Thyroid gland (tissue), 4 donors: Measurements from ENCODE around the gene RNF32. TPM values are rescaled to one million over a fixed set of nuclear protein-coding genes. Genes with fewer than 3 reads are reported as not detected.

Experiments used
- DNase-seq, 2 donors: peaks; one replicate each; pipeline ENCODE4 v3.0.0-alpha.2; 2019
- H3K27ac ChIP-seq, 3 donors: fragments of 200-600 bp; sonication (generic); 1 replicate in 2 of 3; 2 replicates in 1 of 3; pipeline ENCODE4 v1.5.1; 2016 to 2019; ENCODE audit warnings: mild to moderate bottlenecking in 1 of 3, moderate library complexity in 1 of 3
- H3K27me3 ChIP-seq: fragments of 200-600 bp; sonication (generic); one replicate; pipeline ENCODE4 v1.5.1; 2019
- H3K36me3 ChIP-seq, 2 donors: fragments of 200-600 bp; sonication (generic); one replicate each; pipeline ENCODE4 v1.5.1; 2016 to 2019
- H3K4me1 ChIP-seq, 2 donors: fragments of 200-600 bp; sonication (generic); one replicate each; pipeline ENCODE4 v1.5.1; 2017 to 2019
- H3K4me3 ChIP-seq, 3 donors: fragments of 200-600 bp; sonication (generic); replicated peaks in 1 of 3; 1 replicate in 2 of 3; 2 replicates in 1 of 3; pipeline ENCODE4 v1.5.1; 2016; ENCODE audit warnings: mild to moderate bottlenecking in 1 of 3
- H3K9me3 ChIP-seq: fragments of 200-600 bp; sonication (generic); one replicate; pipeline ENCODE4 v1.5.1; 2017
- POLR2A ChIP-seq, 2 donors: fragments of 450-650 bp; IDR thresholded peaks; one replicate each; pipeline ENCODE4 v1.6.1; 2017; ENCODE audit warnings: antibody characterized with exemption in 2 of 2, mild to moderate bottlenecking in 2 of 2, moderate library complexity in 1 of 2
- WGBS, 2 donors: methylation state at CpG; one replicate each; pipeline ENCODE4 v1.1.5; 2017; 5-methylcytosine and 5-hydroxymethylcytosine counted together
- intact Hi-C: fragments of 100-400 bp; cut with DNase I; formaldehyde crosslinking; loops from one replicate; pipeline ENCODE4 v1.15.1; 2023
- total RNA-seq, 4 donors: library from RNA; depleted of rRNA; stranded (reverse); fragments of >200 nt; gene quantifications; one replicate each; pipeline ENCODE4 v1.2.3, GENCODE V29; 2016
- TF ChIP-seq, protein P1 (sequence below), 6 experiments: fragments of 200-600 bp in 3 of 6; fragments of 450-650 bp in 3 of 6; sonication (generic) in 3 of 6; IDR thresholded peaks; one replicate each; pipeline ENCODE4 v1.5.1; 2016 to 2019; ENCODE audit warnings: antibody characterized with exemption in 6 of 6, mild to moderate bottlenecking in 2 of 6, inconsistent platforms in 1 of 6, moderate library complexity in 1 of 6

The RNF32 gene
- total RNA-seq, 4 donors from 2014 or later = 1.1 to 3.1 (median 1.4) TPM

DNA sequence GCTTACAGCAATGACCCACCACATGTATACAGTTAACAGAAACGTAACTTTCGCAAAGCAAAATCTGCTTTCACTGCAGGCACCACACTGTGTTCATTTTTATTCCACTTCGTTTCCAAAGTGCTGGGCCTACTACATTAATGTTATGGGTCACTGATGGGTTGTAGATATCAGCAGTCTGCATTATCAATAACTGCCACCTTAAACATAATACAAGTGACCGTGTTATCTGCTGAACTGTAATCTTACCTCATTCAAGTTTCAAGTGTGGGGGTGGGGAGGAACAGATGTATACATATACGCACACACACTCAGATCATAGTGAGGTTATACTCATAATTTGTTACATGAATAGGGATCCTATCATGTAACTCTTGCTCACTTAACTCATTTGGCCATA lies 21.1 kb downstream of the RNF32 start:
- DNase-seq = no peak
- Histone ChIP-seq H3K4me3 (no peak overlapping the region), H3K9me3 (no peaks in the 10 kb centered on the region), H3K27ac (no peak overlapping the region), H3K36me3 (no peaks in the 10 kb centered on the region), H3K27me3 (no peaks in the 10 kb centered on the region), H3K4me1 (no peaks in the 10 kb centered on the region)
- TF ChIP-seq, protein P1, sequence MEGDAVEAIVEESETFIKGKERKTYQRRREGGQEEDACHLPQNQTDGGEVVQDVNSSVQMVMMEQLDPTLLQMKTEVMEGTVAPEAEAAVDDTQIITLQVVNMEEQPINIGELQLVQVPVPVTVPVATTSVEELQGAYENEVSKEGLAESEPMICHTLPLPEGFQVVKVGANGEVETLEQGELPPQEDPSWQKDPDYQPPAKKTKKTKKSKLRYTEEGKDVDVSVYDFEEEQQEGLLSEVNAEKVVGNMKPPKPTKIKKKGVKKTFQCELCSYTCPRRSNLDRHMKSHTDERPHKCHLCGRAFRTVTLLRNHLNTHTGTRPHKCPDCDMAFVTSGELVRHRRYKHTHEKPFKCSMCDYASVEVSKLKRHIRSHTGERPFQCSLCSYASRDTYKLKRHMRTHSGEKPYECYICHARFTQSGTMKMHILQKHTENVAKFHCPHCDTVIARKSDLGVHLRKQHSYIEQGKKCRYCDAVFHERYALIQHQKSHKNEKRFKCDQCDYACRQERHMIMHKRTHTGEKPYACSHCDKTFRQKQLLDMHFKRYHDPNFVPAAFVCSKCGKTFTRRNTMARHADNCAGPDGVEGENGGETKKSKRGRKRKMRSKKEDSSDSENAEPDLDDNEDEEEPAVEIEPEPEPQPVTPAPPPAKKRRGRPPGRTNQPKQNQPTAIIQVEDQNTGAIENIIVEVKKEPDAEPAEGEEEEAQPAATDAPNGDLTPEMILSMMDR (IDR thresholded peaks at IDR 0.05) = no peak
- TF ChIP-seq POLR2A (IDR thresholded peaks at IDR 0.05) = no peak
- 83 to 97% methylated on average over 5 of the region's 5 CpGs for WGBS, 2 donors
- intact Hi-C loops = no loop called here

DNA sequence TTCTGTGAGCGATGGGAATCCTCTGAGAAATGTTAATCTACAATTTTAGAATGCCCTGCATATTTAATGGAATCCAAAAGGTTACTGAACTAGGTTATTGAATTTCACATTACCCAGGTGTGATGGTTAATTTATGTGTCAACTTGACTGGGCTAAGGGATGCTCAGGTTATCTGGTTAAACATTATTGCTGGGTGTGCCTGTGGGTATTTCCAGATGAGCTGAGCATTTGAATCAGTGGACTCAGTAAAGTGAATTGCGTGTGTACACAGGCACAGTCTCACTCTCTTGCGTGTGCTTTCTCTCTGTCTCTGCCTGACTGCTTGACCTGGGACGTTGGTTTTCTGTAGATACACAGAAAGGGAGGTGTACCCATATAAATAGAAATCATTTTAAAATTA lies 21.7 kb downstream of the RNF32 start:
- intact Hi-C loops = no loop called here
- H3K4me1 ChIP-seq = no peaks in the 10 kb centered on the region
- H3K36me3 ChIP-seq = no peaks in the 10 kb centered on the region
- no peaks in the 10 kb centered on the region for H3K27me3 ChIP-seq
- no peaks in the 10 kb centered on the region for H3K9me3 ChIP-seq
- no peak overlapping the region for H3K4me3 ChIP-seq
- no peak overlapping the region for H3K27ac ChIP-seq
- DNase-seq = no peak
- TF ChIP-seq POLR2A (IDR thresholded peaks at IDR 0.05) = no peak
- TF ChIP-seq, protein P1 (IDR thresholded peaks at IDR 0.05) = no peak
- WGBS, 2 donors = 80 to 89% methylated on average over 4 of the region's 4 CpGs

DNA sequence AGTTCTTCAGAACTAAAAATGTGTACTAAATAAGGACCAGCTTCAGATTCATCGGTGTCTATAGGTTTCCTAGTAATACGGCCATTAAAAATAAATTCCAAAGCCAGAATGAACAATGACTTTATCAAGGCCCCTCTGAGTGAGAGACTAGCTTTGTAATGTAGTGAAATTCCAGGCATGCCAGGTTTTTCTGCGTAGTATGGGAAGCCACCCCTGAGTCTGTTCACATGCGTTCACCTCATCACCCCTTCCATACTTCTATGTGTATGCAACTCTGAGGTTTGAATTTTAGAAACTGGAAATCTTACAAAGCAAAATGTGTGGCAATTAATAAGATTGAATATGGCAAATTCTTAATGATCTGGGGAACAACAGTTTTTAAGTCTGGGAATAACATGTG lies 24.5 kb downstream of the RNF32 start:
- no peaks in the 10 kb centered on the region for H3K36me3 ChIP-seq
- H3K4me3 ChIP-seq = no peak overlapping the region
- intact Hi-C loops = no loop called here
- no peak for DNase-seq
- no peaks in the 10 kb centered on the region for H3K4me1 ChIP-seq
- no peak overlapping the region for H3K27ac ChIP-seq
- no peaks in the 10 kb centered on the region for H3K9me3 ChIP-seq
- H3K27me3 ChIP-seq = no peaks in the 10 kb centered on the region
- 89 to 91% methylated on average over 4 of the region's 4 CpGs for WGBS, 2 donors
- no peak for TF ChIP-seq POLR2A (IDR thresholded peaks at IDR 0.05)
- TF ChIP-seq, protein P1 (IDR thresholded peaks at IDR 0.05) = no peak

DNA sequence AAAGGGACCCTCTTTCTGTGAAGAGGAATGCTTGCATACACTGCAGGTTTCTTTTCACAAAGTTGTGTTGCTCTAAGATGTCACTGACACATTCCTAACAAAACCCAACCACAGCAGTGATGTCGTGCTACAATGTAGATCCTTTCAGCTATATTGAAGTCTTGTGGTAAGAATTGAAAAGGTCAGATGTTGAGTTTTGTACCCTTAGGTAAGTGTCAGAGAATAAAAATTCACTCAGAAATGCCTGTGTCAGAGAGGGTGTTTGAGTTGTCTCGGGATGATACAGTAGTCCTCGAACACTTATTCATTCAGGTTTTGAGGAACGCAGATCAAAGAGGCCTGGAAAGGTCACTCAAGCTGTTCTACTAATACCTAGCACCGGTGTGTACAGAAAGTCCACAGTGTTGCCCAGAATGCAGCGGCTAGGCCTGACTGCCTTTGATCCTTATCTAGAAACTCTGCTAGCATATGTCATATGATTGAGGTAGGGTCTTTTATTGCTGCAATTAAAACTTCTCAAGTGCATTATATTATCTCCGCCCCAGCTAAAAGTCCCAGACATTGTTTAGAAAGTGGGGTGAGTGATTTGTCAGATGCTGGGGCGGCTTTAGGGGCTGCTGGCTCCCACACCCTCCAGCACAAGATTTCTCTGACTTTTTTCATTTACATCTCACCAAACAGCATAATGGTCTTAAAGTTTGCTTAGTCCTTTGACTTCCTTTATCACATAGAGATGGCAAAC lies 26.0 kb downstream of the RNF32 start:
- Histone ChIP-seq H3K4me1 (no peaks in the 10 kb centered on the region), H3K9me3 (no peaks in the 10 kb centered on the region), H3K4me3 (no peak overlapping the region), H3K27ac (no peak overlapping the region), H3K36me3 (no peaks in the 10 kb centered on the region), H3K27me3 (no peaks in the 10 kb centered on the region)
- no peak for DNase-seq
- TF ChIP-seq POLR2A (IDR thresholded peaks at IDR 0.05) = no peak
- TF ChIP-seq, protein P1 (IDR thresholded peaks at IDR 0.05) = no peak
- 63 to 65% methylated on average over 8 of the region's 8 CpGs for WGBS, 2 donors
- intact Hi-C loops = no loop called here

DNA sequence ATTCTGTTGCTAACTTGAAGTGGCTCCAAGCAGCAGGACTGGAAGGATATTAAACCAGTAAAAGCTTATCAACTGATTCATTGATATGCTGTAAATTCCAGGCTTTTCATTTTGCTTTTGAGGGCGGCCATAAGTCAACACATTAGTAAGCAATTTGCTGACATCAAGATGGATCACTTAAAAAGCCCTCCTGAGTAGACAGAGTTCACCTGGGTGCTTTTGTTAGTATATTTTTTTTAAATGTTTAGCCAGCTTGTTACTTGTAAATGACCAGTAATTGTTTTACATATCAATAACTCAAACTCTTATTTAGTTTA lies 26.5 kb downstream of the RNF32 start:
- H3K36me3 ChIP-seq = no peaks in the 10 kb centered on the region
- H3K27ac ChIP-seq = no peak overlapping the region
- H3K4me3 ChIP-seq = no peak overlapping the region
- H3K9me3 ChIP-seq = no peaks in the 10 kb centered on the region
- TF ChIP-seq, protein P1 (IDR thresholded peaks at IDR 0.05) = no peak
- TF ChIP-seq POLR2A (IDR thresholded peaks at IDR 0.05) = no peak
- DNase-seq = no peak
- no peaks in the 10 kb centered on the region for H3K4me1 ChIP-seq
- no peaks in the 10 kb centered on the region for H3K27me3 ChIP-seq
- WGBS, 2 donors = 83 to 90% methylated on average over 1 of the region's 1 CpG
- intact Hi-C loops = no loop called here
